ENCODE results near the gene HTR4. TPM values are rescaled to one million over a fixed set of nuclear protein-coding genes. Genes with fewer than 3 reads are reported as not detected.

The HTR4 gene
- polyA plus RNA-seq, 1 donor (not counting 4 experiments of a cell fraction or from before 2014, with no cell fraction given) = not detected

- Histone ChIP-seq H3K9ac (ENCODE audit: control insufficient read depth, extremely low read depth, insufficient read depth, low read length) (no peak overlapping the region), H3K27me3 (ENCODE audit: control insufficient read depth, extremely low read depth, insufficient read depth, low read length) (no peaks in the 10 kb centered on the region), H2AFZ (ENCODE audit: control insufficient read depth, low read length) (no peak overlapping the region), H3K79me2 (ENCODE audit: control insufficient read depth, insufficient read depth, low read length) (no peaks in the 10 kb centered on the region), H3K9me3 (ENCODE audit: control insufficient read depth, low read depth, low read length) (no peaks in the 10 kb centered on the region), H4K20me1 (ENCODE audit: control insufficient read depth, extremely low read depth, insufficient read depth, low read length) (no peaks in the 10 kb centered on the region), H3K36me3 (ENCODE audit: control insufficient read depth in 2 of 2, extremely low read depth in 1 of 2, insufficient read depth in 2 of 2, low read length in 2 of 2) (no peaks in the 10 kb centered on the region), H3K4me2 (ENCODE audit: control insufficient read depth, extremely low read depth, insufficient read depth, low read depth, low read length) (no peak overlapping the region), H3K4me1 (ENCODE audit: control insufficient read depth, extremely low read depth, insufficient read depth, low read length) (peaks cover 14% of the 10 kb centered on the region), H3K4me3 (ENCODE audit: control insufficient read depth in 2 of 3, extremely low read depth in 1 of 3, insufficient read depth in 2 of 3, low read depth in 1 of 3, low read length in 3 of 3) (no peak overlapping the region), H3K9me1 (ENCODE audit: control insufficient read depth, extremely low read depth, insufficient read depth, low read length) (no peaks in the 10 kb centered on the region), H3K27ac (ENCODE audit: control insufficient read depth, insufficient read depth, low read length) (no peak overlapping the region)
- dilution Hi-C loops (cut with MboI; ENCODE audit: extremely low pct_ligation_motif_present, low sequenced_read_pairs) = no loop called here
- FAIRE-seq (no peak), DNase-seq (ENCODE audit: low read depth, low spot score) (no peak)
- TF ChIP-seq CTCF (optimal IDR thresholded peaks at IDR 0.05 in 1 of 3, IDR thresholded peaks at IDR 0.05 in 1 of 3, conservative IDR thresholded peaks at IDR 0.05 in 1 of 3; ENCODE audit: extremely low read depth in 1 of 3, insufficient read depth in 2 of 3, low read length in 3 of 3) (no peak), EZH2 (IDR thresholded peaks at IDR 0.05; ENCODE audit: low read length) (no peak)
These were observed 33.6 kb downstream of the HTR4 start for GRCh38 chr5:148620696-148621095.

DNA sequence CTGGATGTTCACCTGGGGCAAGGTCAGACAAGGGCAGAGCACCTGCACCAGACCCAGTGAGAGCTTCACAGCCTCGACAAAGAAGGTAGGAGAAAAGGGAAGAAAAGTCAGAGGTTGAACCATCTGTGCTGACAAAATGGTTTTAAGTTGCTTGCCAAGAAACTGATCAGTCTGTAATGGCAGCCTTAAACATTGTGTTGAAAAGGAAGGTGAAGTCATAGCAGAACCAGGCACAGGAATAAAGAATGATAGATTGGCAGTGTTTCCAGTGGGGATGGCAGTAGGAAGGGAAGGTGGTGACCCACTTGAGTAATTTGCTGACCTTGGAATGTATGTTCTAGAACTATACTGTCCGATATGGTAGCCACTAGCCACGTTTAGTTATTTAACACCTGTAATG, 34.2 kb downstream of the HTR4 start:
- Histone ChIP-seq H3K36me3 (ENCODE audit: control insufficient read depth in 2 of 2, extremely low read depth in 1 of 2, insufficient read depth in 2 of 2, low read length in 2 of 2) (no peaks in the 10 kb centered on the region), H3K27me3 (ENCODE audit: control insufficient read depth, extremely low read depth, insufficient read depth, low read length) (no peaks in the 10 kb centered on the region), H3K9me1 (ENCODE audit: control insufficient read depth, extremely low read depth, insufficient read depth, low read length) (no peaks in the 10 kb centered on the region), H2AFZ (ENCODE audit: control insufficient read depth, low read length) (no peak overlapping the region), H3K4me1 (ENCODE audit: control insufficient read depth, extremely low read depth, insufficient read depth, low read length) (peaks cover 14% of the 10 kb centered on the region), H3K9ac (ENCODE audit: control insufficient read depth, extremely low read depth, insufficient read depth, low read length) (no peak overlapping the region), H3K79me2 (ENCODE audit: control insufficient read depth, insufficient read depth, low read length) (no peaks in the 10 kb centered on the region), H3K27ac (ENCODE audit: control insufficient read depth, insufficient read depth, low read length) (no peak overlapping the region), H3K9me3 (ENCODE audit: control insufficient read depth, low read depth, low read length) (no peaks in the 10 kb centered on the region), H3K4me3 (ENCODE audit: control insufficient read depth in 2 of 3, extremely low read depth in 1 of 3, insufficient read depth in 2 of 3, low read depth in 1 of 3, low read length in 3 of 3) (no peak overlapping the region), H4K20me1 (ENCODE audit: control insufficient read depth, extremely low read depth, insufficient read depth, low read length) (no peaks in the 10 kb centered on the region), H3K4me2 (ENCODE audit: control insufficient read depth, extremely low read depth, insufficient read depth, low read depth, low read length) (no peak overlapping the region)
- no peak for FAIRE-seq
- dilution Hi-C loops (cut with MboI; ENCODE audit: extremely low pct_ligation_motif_present, low sequenced_read_pairs) = no loop called here
- no peak for DNase-seq (ENCODE audit: low read depth, low spot score)
- no peak for TF ChIP-seq EZH2 (IDR thresholded peaks at IDR 0.05; ENCODE audit: low read length)
- no peak for TF ChIP-seq CTCF (optimal IDR thresholded peaks at IDR 0.05 in 1 of 3, IDR thresholded peaks at IDR 0.05 in 1 of 3, conservative IDR thresholded peaks at IDR 0.05 in 1 of 3; ENCODE audit: extremely low read depth in 1 of 3, insufficient read depth in 2 of 3, low read length in 3 of 3)

Data from keratinocyte (primary cell).